ENCODE data around the gene SLC44A2.

The SLC44A2 gene

GRCh38 chr19:10625003-10625761 is at the start of gene SLC44A2:
Gene SLC44A2, plus strand, starts transcription at chr19:10625553. Its CDS starts 81 bp downstream, at chr19:10625634.
- DNase-seq (ENCODE audit: low spot score) = peak; percentile 83

DNA sequence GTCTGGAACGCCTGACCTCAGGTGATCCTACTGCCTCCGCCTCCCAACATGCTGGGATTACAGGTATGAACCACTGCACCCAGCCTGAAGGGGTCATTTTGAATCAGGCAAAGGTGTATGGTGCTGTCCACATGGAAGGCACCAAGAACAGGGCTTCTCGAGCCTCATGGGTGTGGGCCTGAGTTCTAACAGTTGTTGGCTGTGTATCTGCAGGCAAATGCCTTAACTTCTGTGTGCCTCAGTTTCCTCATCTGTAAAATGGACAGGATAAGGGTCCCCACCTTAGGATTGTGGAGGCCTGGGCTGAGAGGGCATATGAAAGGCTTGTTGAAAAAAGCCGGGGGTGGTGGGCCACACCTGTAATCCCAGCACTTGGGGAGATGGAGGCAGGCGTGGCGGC is 47.4 kb upstream of the SLC44A2 start:
- no peak for DNase-seq (ENCODE audit: low spot score)

DNA sequence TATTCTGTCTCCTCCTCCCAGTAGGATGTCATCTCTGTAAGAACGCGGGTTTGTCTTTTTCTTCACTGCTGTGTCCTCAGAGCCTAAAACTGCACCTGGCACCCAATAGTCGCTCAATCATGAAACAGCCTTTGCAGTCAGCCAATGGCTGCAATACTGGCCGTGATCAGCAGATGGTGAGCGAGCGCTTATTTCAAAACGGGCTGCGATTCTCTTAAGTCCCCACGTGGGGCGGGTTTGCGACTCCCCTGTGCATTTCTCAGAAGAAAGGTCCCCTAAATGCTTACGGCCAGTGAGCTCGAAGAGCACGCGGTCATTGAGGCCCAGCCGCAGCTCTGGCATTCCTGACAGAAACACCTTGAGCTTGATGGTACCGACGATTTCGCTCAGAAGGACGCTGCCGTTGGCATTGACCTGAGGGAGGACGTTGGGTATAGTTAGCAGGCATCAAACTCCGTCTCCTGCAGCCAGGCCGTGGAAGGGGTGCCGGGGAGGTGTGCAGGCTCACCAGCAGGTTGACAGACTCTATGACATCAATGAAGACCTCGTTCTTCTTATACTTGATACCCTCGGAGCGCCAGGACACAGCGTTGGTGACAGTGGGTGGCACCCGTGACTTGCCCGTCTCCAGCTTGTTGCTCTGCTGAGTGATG is 44.2 kb upstream of the SLC44A2 start:
- DNase-seq (ENCODE audit: low spot score) = peak; percentile 90

- DNase-seq (ENCODE audit: low spot score) = no peak
Measured at GRCh38 chr19:10582091-10582490, 43.3 kb upstream of the SLC44A2 start.

DNA sequence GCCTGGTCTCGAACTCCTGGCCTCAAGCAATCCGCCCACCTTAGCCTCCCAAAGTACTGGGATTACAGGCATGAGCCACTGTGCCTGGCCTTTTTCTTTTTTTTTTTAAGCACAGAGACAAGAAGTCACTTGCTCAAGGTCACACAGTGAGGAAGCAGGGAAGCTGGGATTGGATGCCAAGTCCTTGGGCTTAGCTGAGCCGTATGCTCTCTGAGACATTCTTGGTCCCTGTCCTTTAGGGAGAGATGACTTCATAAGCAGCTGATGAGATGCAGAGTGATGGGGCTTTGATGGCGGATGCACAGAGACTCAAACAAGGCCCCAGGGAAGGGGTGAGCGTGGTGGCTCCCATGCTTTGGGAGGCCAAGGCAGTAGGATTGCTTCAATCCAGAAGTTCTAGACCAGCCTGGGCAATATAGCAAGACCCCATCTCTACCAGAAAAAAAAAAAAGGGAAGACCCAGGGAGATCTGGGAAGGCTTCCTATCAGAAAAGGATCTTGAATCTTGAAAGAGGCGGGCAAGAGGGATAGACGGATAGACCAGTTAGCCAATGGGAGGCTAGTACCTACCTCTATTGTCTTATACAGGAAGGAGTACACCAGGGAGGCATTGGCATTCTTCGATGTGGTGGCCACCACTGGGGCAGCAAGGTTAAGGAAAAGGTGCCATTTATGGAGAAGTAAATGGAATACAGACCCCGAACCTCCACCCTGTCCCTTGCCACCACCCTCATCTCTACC is 42.1 kb upstream of the SLC44A2 start:
- DNase-seq (ENCODE audit: low spot score) = no peak

DNA sequence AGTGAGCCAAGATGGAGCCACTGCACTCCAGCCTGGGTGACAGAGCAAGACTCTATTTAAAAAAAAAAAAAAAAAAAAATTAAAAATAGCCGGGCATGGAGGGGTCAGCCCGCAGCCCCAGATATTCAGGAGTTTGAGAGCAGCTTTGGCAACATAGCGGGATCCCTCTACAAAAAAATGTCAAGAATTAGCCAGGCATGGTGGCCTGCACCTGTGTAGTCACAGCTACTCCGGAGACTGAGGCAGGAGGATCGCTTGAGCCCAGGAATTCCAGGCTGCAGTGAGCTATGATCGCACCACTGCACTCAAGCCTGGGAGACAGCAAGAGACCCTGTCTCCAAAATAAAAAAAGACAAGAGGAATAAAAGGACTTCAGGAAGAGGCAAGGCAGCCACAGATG is 39.0 kb upstream of the SLC44A2 start:
- DNase-seq (ENCODE audit: low spot score) = no peak

DNA sequence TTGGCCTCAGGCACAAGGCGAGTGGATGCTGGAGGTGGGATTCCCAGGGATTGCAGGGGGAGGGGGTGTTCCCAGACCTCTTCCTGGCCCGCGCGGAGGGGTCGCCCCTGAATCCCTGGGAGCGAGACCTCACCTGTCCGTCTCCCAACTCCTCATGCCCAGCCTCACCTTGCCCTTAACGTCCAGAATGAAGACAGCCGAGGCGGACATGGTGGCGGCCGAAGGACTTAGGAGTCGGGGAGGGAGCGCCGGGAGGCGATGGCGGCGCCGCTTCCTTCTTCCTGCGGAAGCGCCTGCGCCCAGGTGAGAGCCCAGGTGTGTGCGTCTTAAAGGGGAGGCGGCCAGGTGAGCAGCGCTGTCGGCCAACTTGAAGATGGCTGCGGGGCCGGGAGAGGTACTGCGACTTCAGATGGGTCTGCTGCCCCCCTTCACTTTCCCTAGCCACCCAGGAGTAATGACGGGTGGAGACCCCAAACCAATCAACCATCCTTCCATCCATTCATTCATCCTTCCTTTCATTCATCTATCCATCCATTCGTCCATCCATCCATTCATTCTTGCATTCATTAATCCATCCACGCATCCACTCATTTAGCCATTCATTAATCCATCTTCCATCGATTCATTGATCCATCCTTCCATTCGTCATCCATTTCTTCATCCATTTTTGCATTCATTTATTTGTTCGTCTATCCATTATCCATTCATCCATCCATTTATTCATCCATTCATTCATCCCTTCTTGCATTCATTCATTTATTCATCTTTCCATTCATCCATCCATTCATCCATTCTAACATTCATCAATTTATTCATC is 38.1 kb upstream of the SLC44A2 start, which contains the start of gene AP1M2:
Gene AP1M2 (minus strand): TSS at position 291 of the 817 bp plus-strand sequence. CDS start 81 bp downstream, at position 210.
- DNase-seq (ENCODE audit: low spot score) = peak; percentile 55

- DNase-seq (ENCODE audit: low spot score) = no peak
Measured at GRCh38 chr19:10587839-10588150, 37.6 kb upstream of the SLC44A2 start.

DNA sequence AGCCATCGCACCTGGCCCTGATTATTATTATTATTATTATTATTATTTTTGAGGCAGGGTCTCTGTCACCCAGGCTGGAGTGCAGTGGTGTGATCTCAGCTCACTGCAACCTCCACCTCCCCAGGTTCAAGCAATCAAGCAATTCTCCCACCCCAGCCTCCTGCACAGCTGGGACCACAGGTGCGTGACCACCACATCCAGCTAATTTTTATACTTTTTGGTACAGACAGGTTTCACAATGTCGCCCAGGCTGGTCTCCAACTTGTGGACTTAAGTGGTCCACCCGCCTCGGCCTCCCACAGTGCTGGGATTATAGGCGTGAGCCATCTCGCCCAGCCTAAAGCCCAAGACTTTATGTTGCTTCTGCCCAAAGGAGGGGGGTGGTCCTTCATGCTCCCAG is 32.2 kb upstream of the SLC44A2 start:
- no peak for DNase-seq (ENCODE audit: low spot score)

DNA sequence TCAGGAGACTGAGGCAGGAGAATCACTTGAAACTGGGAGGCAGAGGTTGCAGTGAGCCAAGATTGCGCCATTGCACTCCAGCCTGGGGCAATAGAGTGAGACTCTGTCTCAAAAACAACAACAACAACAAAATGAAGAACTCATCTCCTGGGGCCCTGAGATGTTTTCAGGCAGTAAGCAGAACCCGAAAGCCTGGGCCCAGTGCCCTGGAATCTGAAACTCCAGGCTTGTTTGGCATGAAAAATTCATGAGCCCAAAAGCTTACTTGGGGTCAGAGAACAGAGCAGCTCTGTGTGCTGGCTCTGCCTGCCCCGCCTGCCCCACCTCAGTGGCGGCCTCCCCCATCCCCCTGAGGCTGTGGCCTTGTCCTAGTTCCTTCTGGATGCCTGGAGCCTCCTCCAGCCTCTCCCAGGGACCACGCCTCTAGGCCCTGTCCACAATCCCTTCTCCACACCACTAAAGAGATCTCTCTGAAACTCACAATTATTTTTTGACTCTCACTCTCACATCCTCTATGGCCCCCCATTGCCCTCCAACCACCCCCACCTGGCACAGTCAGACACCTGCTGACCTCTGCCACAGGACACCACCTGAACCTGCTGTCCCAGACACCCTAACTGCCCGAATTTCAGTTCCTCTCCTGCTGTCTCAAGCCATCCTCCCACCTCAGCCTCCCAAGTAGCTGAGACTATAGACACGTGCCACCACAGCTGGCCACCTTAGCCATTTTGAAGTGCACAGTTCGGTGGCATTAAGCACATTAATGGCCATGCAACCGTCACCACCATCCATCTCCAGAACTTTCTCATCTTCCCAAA is 31.3 kb upstream of the SLC44A2 start:
- DNase-seq (ENCODE audit: low spot score) = no peak

DNA sequence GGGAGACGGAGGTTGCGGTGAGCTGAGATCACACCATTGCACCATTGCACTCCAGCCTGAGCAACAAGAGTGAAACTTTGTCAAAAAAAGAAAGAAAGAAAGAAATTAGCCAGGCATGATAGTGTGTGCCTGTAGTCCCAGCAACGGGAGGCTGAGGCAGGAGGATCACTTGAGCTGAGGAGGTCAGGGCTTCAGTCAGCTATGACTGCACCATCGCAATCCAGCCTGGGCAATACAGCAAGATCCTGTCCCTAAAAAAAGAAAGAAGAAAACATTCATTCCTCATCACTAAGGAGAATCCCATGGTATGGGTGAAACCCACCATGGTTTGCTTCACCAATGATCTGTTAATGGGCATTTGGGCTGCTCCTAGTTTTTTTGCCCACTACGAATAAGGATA is 25.2 kb upstream of the SLC44A2 start:
- no peak for DNase-seq (ENCODE audit: low spot score)

DNA sequence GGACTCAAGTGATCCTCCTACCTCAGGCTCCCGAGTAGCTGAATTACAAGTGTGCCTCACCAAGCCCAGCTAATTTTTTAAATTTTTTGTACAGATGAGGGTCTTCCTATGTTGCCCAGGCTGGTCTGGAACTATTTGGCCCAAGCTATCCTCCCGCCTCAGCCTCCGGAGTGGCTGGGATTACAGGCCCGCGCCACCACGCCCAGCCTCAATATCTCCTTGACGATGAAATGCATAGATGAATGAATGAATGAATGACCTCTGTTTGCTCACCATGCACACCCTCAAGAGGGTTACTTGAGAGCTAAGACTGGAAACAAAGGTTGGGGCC is 23.4 kb upstream of the SLC44A2 start:
- DNase-seq (ENCODE audit: low spot score) = no peak

- DNase-seq (ENCODE audit: low spot score) = peak; percentile 71
Measured at GRCh38 chr19:10602330-10603083, 22.8 kb upstream of the SLC44A2 start.

- DNase-seq (ENCODE audit: low spot score) = no peak
Measured at GRCh38 chr19:10603084-10603872, 22.1 kb upstream of the SLC44A2 start.

DNA sequence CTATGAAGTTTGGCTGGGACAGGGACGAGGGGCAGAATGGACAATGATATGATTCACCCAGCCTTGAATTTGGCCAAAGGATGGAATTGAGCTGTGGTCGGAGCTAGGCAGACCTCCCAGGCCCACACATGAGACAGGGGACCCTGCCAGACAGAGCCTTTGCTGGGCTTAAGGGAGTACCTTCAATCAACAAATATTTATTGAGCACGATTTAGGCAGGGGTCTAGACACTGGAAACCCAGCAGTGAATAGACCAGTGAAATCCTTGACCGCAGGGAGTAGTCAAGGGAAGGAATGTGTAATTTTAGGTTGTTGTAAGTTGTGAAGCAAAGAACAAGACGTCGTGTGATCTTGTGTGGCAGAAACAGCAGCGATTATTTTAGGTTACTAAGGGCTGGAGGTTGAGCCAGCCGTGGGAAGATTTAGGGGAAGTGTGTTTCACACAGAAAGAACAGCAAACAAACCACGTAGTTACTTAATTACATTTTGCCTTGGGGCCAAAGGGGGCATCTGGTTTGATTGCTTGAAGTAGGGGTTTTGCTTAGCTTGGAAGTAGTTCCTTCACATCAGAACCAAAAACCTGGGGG is 21.4 kb upstream of the SLC44A2 start:
- DNase-seq (ENCODE audit: low spot score) = no peak

GRCh38 chr19:10604460-10604980 is 20.8 kb upstream of the SLC44A2 start:
- DNase-seq (ENCODE audit: low spot score) = no peak

GRCh38 chr19:10611907-10612306 is 13.4 kb upstream of the SLC44A2 start:
- DNase-seq (ENCODE audit: low spot score) = no peak

DNA sequence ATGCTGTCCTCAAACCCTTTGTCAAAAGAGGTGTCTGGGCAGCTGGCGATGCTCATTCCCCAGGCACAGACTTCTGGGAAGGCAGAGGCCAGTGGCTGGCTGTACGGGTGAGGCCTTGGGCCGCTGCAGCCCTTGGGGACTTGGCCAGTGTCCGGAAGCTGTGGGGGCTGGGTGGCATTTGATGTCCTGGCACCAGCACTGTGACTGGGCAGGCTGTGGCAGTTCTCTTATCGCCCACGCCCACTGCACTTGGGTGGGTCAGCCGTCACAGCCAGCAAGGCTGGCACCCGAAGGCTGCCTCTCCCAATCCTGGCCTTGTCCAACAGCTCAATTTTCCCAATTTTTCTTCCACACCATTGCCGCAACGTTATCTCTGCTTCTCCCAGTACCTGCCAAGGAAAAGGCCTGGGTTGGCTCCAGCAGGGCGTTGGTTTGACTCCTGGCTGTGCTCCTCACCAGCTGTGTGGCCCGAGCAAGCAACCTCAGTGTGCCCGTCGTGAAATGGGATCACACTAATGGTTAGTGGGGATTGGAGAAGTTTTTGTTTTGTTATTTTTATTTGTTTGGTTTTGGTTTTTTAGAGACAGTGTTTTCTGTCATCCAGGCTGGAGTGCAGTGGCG is 12.7 kb upstream of the SLC44A2 start:
- DNase-seq (ENCODE audit: low spot score) = no peak
